AG04449 (cell line): ENCODE measurements around the gene KRTAP10-3.

Experiments
- CTCF ChIA-PET: fragments of 350-600 bp; formaldehyde crosslinking; extraction: SDS; loops from one replicate; lab custom pipeline; 2021; ENCODE audit warnings: antibody characterized with exemption; lab: Yijun Ruan, JAX
- POLR2A ChIA-PET: fragments of 400-600, 350-600 bp; formaldehyde crosslinking; extraction: SDS; loops from one replicate; lab custom pipeline; 2020; ENCODE audit warnings: antibody characterized with exemption, inconsistent platforms; lab: Yijun Ruan, JAX
- DNase-seq: peaks from one replicate; pipeline ENCODE4 v3.0.0-alpha.2; 2010; ENCODE audit warnings: low read depth, low spot score
- H3K4me3 ChIP-seq: 2 replicates; pipeline ENCODE4 v1.5.1; 2011; ENCODE audit warnings: low read depth, mild to moderate bottlenecking, control low read depth, low read length
- TF ChIP-seq, protein P1 (sequence below): IDR thresholded peaks from one replicate; pipeline ENCODE4 v1.5.1; 2011; ENCODE audit warnings: mild to moderate bottlenecking, moderate library complexity, low read length, control low read depth, inconsistent platforms; ENCODE audit not compliant: insufficient read depth; ENCODE audit errors: missing control alignments

Gene KRTAP10-3

DNA sequence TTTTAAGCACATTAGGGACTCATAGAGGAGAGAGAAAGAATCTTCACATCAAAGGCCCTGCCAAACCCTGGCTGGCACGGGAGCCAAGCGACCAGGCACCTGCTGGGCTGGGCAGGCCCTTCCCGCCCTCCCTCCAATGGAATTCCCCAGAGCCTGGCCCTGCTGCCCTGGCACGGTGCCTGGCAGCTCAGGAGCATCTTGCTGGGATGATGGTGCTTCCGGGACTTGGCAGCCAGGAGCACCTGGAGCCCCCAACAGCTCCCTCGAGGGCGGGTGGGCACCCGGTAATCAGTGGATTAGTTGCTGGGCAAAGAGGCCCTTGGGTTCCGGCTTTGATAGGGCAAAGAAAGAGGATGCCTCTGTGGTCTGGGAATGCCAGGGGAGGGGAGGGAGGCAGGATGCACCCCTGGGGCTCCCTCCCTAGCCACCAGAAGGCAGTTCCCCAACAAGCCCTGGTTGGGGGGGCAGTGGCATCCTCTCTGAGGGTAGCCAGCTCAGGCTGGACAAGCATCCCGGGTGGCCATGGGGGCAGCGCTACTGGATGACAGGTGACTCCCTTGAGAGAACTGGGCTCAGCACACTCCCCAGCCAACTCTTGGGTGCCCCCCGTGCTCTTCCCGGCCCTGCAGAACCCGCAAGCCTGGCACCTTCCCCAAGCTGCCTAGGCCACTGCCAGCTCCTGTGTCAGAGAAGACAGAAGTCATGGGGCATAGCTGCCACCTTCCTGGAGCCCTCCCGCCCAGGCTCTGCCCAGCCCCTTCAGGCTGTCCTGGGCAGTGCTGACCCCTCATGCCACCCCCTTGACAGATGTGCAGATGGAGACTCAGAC, 45.0 kb downstream of the KRTAP10-3 start:
- TF ChIP-seq, protein P1, sequence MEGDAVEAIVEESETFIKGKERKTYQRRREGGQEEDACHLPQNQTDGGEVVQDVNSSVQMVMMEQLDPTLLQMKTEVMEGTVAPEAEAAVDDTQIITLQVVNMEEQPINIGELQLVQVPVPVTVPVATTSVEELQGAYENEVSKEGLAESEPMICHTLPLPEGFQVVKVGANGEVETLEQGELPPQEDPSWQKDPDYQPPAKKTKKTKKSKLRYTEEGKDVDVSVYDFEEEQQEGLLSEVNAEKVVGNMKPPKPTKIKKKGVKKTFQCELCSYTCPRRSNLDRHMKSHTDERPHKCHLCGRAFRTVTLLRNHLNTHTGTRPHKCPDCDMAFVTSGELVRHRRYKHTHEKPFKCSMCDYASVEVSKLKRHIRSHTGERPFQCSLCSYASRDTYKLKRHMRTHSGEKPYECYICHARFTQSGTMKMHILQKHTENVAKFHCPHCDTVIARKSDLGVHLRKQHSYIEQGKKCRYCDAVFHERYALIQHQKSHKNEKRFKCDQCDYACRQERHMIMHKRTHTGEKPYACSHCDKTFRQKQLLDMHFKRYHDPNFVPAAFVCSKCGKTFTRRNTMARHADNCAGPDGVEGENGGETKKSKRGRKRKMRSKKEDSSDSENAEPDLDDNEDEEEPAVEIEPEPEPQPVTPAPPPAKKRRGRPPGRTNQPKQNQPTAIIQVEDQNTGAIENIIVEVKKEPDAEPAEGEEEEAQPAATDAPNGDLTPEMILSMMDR, result no peak
- no peak overlapping the region for H3K4me3 ChIP-seq
- ChIA-PET CTCF (interaction anchor here (1.7 to 4.1 kb wide), 3 partner anchors 229 to 283 kb away, joined by 3 to 37 read pairs (median 6); no protein-coding TSS in a partner anchor), POLR2A (no interaction called here)
- no peak for DNase-seq

DNA sequence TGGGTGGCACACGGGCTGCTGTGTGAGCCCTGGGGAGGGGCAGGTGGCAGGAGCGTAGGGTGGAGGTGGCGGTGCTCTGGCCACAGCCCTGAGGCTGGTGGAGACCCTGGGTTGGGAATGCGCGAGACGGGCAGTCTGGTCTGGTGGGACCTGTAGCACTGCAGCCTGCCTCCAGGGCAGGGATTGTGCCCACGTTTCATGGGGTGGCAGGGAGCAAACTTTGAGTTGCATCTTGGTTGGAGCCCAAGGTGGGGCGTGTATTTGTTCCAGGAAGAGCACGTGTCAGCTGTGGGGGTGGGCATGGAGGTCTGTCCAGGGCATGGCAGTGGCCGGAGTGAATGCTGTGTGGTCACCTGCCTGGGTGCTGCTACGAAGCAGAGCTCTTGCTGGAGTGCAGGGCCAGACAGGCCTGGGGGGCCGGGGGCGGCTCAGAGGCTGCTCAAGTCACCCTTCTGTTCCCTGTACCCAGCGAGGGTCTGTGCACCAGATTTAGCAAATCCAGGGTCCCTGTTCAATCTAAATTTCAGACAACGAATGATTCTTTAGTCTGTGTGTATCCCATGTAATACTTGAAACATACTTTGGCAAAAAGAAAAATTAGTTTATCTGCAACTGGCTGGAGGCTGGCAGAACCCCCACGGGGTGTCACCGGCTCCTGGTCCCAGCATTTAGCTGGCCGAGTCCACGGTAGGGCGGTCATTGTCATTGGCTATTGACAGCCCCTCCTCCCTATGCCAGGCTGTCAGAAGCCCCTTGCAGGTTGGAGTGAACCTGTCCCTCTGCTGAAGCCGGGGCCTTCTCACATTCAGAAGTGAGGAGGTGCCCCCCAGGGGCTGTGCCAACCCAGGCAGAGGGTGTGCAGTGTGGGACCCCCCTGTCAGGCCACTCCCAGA, 45.9 kb downstream of the KRTAP10-3 start:
- ChIA-PET CTCF (interaction anchor here (1.7 to 4.1 kb wide), 3 partner anchors 229 to 284 kb away, joined by 3 to 37 read pairs (median 6); no protein-coding TSS in a partner anchor), POLR2A (no interaction called here)
- TF ChIP-seq, protein P1, result no peak
- DNase-seq, result no peak
- no peak overlapping the region for H3K4me3 ChIP-seq

DNA sequence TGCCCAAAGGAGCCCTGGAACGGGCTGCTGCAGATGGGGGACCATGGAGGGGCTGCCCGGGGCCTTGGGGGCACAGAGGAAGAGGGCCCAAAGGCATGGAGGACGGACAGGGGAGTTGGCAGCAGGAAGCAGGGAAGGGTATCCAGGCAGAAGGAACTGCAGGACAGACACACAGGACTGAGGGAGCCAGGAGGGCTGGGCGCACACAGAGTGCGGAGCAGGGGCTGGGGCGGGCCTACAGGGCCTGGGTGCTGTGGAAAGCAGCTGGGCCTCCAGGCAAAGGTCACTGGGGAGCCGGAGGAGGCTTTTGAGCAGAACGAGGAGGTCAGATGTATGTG, 46.7 kb downstream of the KRTAP10-3 start:
- no peak for DNase-seq
- POLR2A ChIA-PET, result no interaction called here
- TF ChIP-seq, protein P1, result no peak
- no peak overlapping the region for H3K4me3 ChIP-seq
- CTCF ChIA-PET, result interaction anchor here (1.5 to 4.1 kb wide), 3 partner anchors 21 to 282 kb away, joined by 3 to 37 read pairs (median 6); no protein-coding TSS in a partner anchor

GRCh38 chr21:44511219-44511937, 47.2 kb downstream of the KRTAP10-3 start:
- no peak overlapping the region for H3K4me3 ChIP-seq
- TF ChIP-seq, protein P1, result no peak
- CTCF ChIA-PET, result interaction anchor here (0.9 to 4.1 kb wide), 12 partner anchors 9 to 423 kb away, joined by 3 to 37 read pairs (median 4); no protein-coding TSS in a partner anchor
- DNase-seq, result no peak
- POLR2A ChIA-PET, result no interaction called here

GRCh38 chr21:44510508-44511218, 47.9 kb downstream of the KRTAP10-3 start:
- ChIA-PET CTCF (interaction anchor here (0.9 to 4.1 kb wide), 15 partner anchors 9 to 627 kb away, joined by 3 to 37 read pairs (median 4); no protein-coding TSS in a partner anchor), POLR2A (no interaction called here)
- TF ChIP-seq, protein P1, result peak; percentile 78
- H3K4me3 ChIP-seq, result no peak overlapping the region
- DNase-seq, result no peak
